DOHH2 (cell line): ENCODE data around the gene EXOC6B.

Experiments used
- H3F3A ChIP-seq: fragments of 200-600 bp; sonication (generic), shearing (Covaris generic); 2 replicates; pipeline ENCODE4 v1.6.0; 2016; ENCODE audit warnings: antibody characterized with exemption, mild to moderate bottlenecking; ENCODE audit not compliant: control insufficient read depth, insufficient read depth
- H3K27ac ChIP-seq: fragments of 200-600 bp; sonication (generic); 2 replicates; pipeline ENCODE4 v1.5.1; 2014; ENCODE audit warnings: low read depth, mild to moderate bottlenecking, low read length, moderate library complexity
- H3K27me3 ChIP-seq: fragments of 200-600 bp; sonication (generic); 2 replicates; pipeline ENCODE4 v1.6.1; 2014; ENCODE audit warnings: mild to moderate bottlenecking, low read length, mixed read lengths; ENCODE audit not compliant: control insufficient read depth
- H3K36me3 ChIP-seq: fragments of 200-600 bp; sonication (generic); 2 replicates; pipeline ENCODE4 v1.6.1; 2014; ENCODE audit warnings: mild to moderate bottlenecking, low read length, moderate library complexity, mixed read lengths; ENCODE audit not compliant: control insufficient read depth
- H3K4me1 ChIP-seq: fragments of 200-600 bp; sonication (generic); 2 replicates; pipeline ENCODE4 v1.6.1; 2014; ENCODE audit warnings: mild to moderate bottlenecking, low read length, mixed read lengths; ENCODE audit not compliant: control insufficient read depth
- H3K4me2 ChIP-seq: fragments of 200-600 bp; sonication (generic); 2 replicates; pipeline ENCODE4 v1.6.0; 2014; ENCODE audit warnings: mild to moderate bottlenecking, low read length, moderate library complexity
- H3K4me3 ChIP-seq: fragments of 200-600 bp; sonication (generic); 2 replicates; pipeline ENCODE4 v1.5.1; 2014; ENCODE audit warnings: mild to moderate bottlenecking, low read length, mixed read lengths
- H3K79me2 ChIP-seq: fragments of 200-600 bp; sonication (generic); 2 replicates; pipeline ENCODE4 v1.6.1; 2014; ENCODE audit warnings: mild to moderate bottlenecking, low read length, mixed read lengths; ENCODE audit not compliant: control insufficient read depth
- H3K9me2 ChIP-seq: fragments of 200-600 bp; sonication (generic); replicated peaks from 2 replicates; pipeline ENCODE4 v1.6.1; 2014; ENCODE audit warnings: mild to moderate bottlenecking, low read length, mixed read lengths; ENCODE audit not compliant: control insufficient read depth
- H3K9me3 ChIP-seq: fragments of 200-600 bp; sonication (generic); 2 replicates; pipeline ENCODE4 v1.6.1; 2014; ENCODE audit warnings: antibody characterized with exemption, low read length, mixed read lengths; ENCODE audit not compliant: control insufficient read depth, insufficient read depth
- H4K20me1 ChIP-seq: fragments of 200-600 bp; sonication (generic); 2 replicates; pipeline ENCODE4 v1.6.0; 2014; ENCODE audit warnings: low read depth, mild to moderate bottlenecking, antibody characterized with exemption, low read length, moderate library complexity; ENCODE audit not compliant: control insufficient read depth, insufficient read depth
- EZH2phosphoT487 ChIP-seq: fragments of 200-600 bp; sonication (generic); IDR thresholded peaks from 2 replicates; pipeline ENCODE4 v1.6.1; 2017; ENCODE audit warnings: borderline replicate concordance, mild to moderate bottlenecking, antibody characterized with exemption, low read length, moderate library complexity, mixed read lengths
- TF ChIP-seq, protein P1 (sequence below): fragments of 200-600 bp; sonication (generic); IDR thresholded peaks from one replicate; pipeline ENCODE4 v1.5.1; 2014; ENCODE audit warnings: antibody characterized with exemption, mild to moderate bottlenecking, low read depth, low read length; ENCODE audit not compliant: poor library complexity, severe bottlenecking

EXOC6B gene

DNA sequence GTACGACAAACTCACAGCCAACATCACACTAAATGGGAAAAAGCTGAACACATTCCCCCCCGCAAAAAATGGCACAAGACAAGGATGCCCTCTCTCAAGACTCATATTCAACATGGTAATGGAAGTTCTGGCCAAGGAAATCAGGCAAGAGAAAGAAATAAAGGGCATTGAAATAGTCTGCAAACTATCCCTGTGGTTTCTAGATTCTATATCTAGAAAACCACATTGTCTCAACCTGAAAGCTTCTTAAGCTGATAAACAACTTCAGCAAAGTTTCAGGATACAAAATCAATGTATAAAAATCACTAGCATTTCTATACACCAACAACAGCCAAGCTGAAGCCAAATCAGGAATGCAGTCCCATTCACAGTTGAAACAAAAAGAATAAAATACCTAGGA, 383.6 kb downstream of the EXOC6B start:
- H3K9me3 ChIP-seq = no peaks in the 10 kb centered on the region
- H3K4me1 ChIP-seq = no peaks in the 10 kb centered on the region
- H3K79me2 ChIP-seq = no peaks in the 10 kb centered on the region
- H3K4me3 ChIP-seq = no peak overlapping the region
- no peaks in the 10 kb centered on the region for H3K9me2 ChIP-seq
- TF ChIP-seq, protein P1, sequence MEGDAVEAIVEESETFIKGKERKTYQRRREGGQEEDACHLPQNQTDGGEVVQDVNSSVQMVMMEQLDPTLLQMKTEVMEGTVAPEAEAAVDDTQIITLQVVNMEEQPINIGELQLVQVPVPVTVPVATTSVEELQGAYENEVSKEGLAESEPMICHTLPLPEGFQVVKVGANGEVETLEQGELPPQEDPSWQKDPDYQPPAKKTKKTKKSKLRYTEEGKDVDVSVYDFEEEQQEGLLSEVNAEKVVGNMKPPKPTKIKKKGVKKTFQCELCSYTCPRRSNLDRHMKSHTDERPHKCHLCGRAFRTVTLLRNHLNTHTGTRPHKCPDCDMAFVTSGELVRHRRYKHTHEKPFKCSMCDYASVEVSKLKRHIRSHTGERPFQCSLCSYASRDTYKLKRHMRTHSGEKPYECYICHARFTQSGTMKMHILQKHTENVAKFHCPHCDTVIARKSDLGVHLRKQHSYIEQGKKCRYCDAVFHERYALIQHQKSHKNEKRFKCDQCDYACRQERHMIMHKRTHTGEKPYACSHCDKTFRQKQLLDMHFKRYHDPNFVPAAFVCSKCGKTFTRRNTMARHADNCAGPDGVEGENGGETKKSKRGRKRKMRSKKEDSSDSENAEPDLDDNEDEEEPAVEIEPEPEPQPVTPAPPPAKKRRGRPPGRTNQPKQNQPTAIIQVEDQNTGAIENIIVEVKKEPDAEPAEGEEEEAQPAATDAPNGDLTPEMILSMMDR = no peak
- no peak for TF ChIP-seq EZH2phosphoT487
- H3K27ac ChIP-seq = no peak overlapping the region
- no peaks in the 10 kb centered on the region for H3K27me3 ChIP-seq
- H3F3A ChIP-seq = no peaks in the 10 kb centered on the region
- no peak overlapping the region for H3K4me2 ChIP-seq
- no peaks in the 10 kb centered on the region for H3K36me3 ChIP-seq
- H4K20me1 ChIP-seq = no peaks in the 10 kb centered on the region

DNA sequence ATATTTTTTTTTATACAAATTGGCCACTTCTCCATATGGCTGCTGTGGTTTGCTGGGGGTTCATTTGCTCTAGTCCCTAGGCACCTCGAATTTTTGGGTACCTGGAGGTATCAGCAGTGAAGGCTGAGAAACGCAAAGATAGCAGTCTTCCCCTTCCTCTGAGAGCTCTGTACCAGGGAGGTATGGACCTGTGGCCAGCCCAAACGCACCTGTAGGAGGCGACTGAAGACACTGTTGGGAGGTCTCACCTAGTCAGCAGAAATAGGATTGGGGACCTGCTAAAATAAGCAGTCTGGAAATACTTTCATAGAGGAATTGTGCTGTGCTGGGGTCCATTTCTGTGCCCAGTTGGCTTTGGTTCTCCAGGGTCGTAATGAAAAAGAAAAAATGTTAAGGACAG, 385.9 kb downstream of the EXOC6B start:
- no peaks in the 10 kb centered on the region for H3K4me1 ChIP-seq
- H3K27ac ChIP-seq = no peak overlapping the region
- H3K27me3 ChIP-seq = no peaks in the 10 kb centered on the region
- no peaks in the 10 kb centered on the region for H3K79me2 ChIP-seq
- H3K9me3 ChIP-seq = no peaks in the 10 kb centered on the region
- H3F3A ChIP-seq = no peaks in the 10 kb centered on the region
- no peaks in the 10 kb centered on the region for H4K20me1 ChIP-seq
- H3K4me2 ChIP-seq = no peak overlapping the region
- H3K36me3 ChIP-seq = no peaks in the 10 kb centered on the region
- TF ChIP-seq EZH2phosphoT487 = no peak
- TF ChIP-seq, protein P1 = no peak
- no peaks in the 10 kb centered on the region for H3K9me2 ChIP-seq
- no peak overlapping the region for H3K4me3 ChIP-seq

- no peaks in the 10 kb centered on the region for H3K9me2 ChIP-seq
- H3K4me3 ChIP-seq = no peak overlapping the region
- H3K9me3 ChIP-seq = no peaks in the 10 kb centered on the region
- H3K27ac ChIP-seq = no peak overlapping the region
- H4K20me1 ChIP-seq = no peaks in the 10 kb centered on the region
- no peaks in the 10 kb centered on the region for H3K36me3 ChIP-seq
- H3K4me2 ChIP-seq = no peak overlapping the region
- no peaks in the 10 kb centered on the region for H3F3A ChIP-seq
- H3K79me2 ChIP-seq = no peaks in the 10 kb centered on the region
- no peaks in the 10 kb centered on the region for H3K4me1 ChIP-seq
- TF ChIP-seq, protein P1 = no peak
- no peak for TF ChIP-seq EZH2phosphoT487
- H3K27me3 ChIP-seq = no peaks in the 10 kb centered on the region
Observed at GRCh38 chr2:72438364-72438763, 387.5 kb downstream of the EXOC6B start.

GRCh38 chr2:72431737-72432136, 394.1 kb downstream of the EXOC6B start:
- Histone ChIP-seq H3K79me2 (no peaks in the 10 kb centered on the region), H3K27me3 (no peaks in the 10 kb centered on the region), H3K9me2 (no peaks in the 10 kb centered on the region), H3K4me1 (no peaks in the 10 kb centered on the region), H3K27ac (no peak overlapping the region), H4K20me1 (no peaks in the 10 kb centered on the region), H3F3A (no peaks in the 10 kb centered on the region), H3K4me3 (no peak overlapping the region), H3K9me3 (no peaks in the 10 kb centered on the region), H3K36me3 (no peaks in the 10 kb centered on the region), H3K4me2 (no peak overlapping the region)
- no peak for TF ChIP-seq EZH2phosphoT487
- TF ChIP-seq, protein P1 = no peak
